Esophagus squamous epithelium (tissue), 4 donors: Measurements from ENCODE around the gene PCDH17.

ENCODE experiments used
- CTCF ChIP-seq, 6 experiments: fragments of 450-650 bp in 4 of 6; fragments of 200-600 bp in 2 of 6; sonication (generic) in 2 of 6; IDR thresholded peaks; one replicate each; pipeline ENCODE4 v1.5.1; 2016 to 2019; ENCODE audit warnings: antibody characterized with exemption in 6 of 6, mild to moderate bottlenecking in 4 of 6, moderate library complexity in 4 of 6
- POLR2A ChIP-seq, 4 donors: fragments of 450-650 bp; IDR thresholded peaks; one replicate each; pipeline ENCODE4 v1.6.1; 2017; ENCODE audit warnings: antibody characterized with exemption in 4 of 4, mild to moderate bottlenecking in 4 of 4, moderate library complexity in 3 of 4

GRCh38 chr13:57704031-57704430 is 72.5 kb downstream of the PCDH17 start:
- TF ChIP-seq CTCF (IDR thresholded peaks at IDR 0.05) (no peak), POLR2A (IDR thresholded peaks at IDR 0.05) (no peak)
